HL-60/S4 (cell line): ENCODE measurements around the gene RNU1-4.
"Not testable (repeated sequence)": the region's sequence is repeated elsewhere in the genome, so short reads cannot be mapped to it uniquely, and the experiment has no call there.

Source experiments
- in situ Hi-C: fragments of 300-500 bp; cut with MboI; formaldehyde crosslinking; loops from 2 replicates; pipeline ENCODE4 v1.14.3; 2022; ENCODE audit warnings: low sequenced_read_pairs

Gene RNU1-4

DNA sequence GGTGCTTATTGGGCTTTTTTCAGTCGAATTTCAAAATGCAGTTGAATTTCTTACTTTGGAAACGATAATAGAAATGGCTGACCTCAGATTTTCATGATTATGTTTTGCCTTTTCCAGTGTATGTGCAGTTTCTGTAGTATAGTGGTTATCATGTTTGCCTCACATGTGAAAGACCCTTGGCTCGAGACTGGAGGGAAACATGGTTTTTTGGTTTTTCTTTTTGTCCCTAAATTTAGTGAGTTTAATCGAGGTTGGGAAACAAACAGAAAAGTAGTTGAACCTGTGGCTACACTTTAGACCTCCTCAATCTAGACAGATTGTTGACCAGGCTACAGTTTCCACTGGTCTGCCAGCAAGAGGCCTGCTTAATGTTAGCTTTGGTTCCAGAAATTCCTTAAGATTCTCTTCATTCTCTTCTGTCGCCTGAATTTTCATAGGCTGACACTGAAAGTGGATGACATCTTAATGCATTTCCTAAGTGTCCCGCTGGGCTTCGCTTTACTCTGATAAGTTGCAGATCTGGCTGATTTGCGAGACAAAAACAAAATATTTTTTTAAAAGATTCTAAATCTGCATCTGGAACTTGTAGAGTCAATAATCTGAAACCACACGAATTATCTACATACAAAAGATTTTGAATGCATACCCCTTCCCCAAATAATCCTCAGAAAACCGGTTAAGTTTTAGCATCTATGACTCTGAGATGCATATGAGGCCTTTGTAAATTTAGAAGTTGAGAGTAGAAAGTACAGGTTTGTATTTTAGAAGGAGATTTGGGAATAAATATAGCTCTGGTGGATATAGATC lies 14.7 kb upstream of the RNU1-4 start:
- in situ Hi-C loops: loop anchor here (10.0 kb wide), 1 partner anchor 179 kb away; no protein-coding TSS in a partner anchor

DNA sequence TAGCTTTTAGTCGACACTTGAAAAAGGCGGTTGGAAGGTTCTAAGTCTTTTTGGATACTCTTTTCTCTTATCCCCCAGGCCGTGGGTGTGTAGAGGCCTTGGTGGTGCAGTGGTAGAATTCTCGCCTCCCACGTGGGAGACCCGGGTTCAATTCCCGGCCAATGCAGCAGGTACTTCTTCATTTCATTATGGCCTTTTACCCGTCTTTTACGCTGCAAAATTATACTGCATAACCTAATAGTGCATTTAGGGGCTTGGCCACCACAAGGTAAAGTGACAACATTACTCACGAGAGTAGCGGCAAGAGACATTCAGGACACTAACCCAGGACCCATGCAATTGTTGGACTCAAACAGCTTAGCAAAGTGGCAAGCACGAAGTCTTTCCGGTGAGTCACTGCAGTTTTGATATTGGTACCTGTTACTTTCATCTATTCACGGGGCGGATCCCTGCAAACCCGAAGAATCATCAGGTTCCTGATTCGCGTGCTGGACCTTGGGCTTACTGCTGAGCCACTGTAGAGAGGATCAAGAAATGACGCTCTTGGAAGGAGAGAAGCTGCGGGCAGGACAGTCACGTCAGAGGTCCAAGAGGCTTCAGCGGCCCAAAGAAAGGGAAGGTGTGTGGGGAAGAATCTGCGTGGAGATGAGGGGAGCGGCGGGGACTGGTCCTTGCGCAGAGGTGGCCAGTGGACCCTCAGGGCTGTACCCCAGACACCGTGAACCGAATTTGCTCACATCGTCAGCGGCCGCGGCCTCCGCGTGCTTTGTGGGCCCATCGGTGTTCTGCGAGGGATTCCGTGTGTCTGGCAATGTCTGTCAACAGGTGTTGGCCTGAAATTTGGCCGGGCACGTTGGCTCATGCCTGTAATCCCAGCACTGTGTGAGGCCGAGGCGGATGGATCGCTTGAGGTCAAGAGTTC lies 12.9 kb upstream of the RNU1-4 start:
- in situ Hi-C loops: loop anchor here (10.0 kb wide), 1 partner anchor 177 kb away; no protein-coding TSS in a partner anchor

DNA sequence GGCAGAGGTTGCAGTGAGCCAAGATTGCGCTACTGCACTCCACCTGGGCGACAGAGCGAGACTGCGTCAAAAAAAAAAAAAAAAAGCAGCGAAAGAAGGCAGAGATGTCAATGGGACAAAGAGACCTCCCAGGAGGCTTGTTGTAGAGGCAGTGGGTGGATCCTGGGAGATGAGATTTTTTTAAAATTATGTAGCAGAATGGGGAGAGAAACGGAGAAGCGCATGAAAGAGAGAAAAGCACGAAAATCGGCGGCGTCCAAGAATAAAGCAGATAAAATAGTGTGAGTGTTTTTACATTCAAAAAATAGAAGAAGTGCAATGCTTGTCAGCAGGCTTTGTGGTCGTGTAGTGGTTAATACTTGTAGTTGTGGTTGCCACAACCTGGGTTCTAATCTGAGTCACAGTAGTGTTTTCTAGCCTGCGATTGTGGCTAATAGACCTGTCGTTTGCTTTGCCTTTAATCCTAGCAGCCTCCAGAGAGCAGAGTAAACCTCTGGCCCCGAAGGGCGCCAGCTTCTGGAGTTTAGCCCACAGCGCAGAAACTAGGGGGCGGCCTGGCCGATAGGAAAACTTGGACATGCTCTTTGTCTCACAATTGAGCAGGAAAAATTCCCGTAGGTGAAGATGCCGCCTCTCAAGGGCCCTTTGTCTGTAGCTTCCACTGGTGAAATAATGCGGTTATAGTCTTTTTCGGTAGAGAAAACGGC lies 11.9 kb upstream of the RNU1-4 start:
- in situ Hi-C loops: loop anchor here (10.0 kb wide), 1 partner anchor 176 kb away; no protein-coding TSS in a partner anchor

DNA sequence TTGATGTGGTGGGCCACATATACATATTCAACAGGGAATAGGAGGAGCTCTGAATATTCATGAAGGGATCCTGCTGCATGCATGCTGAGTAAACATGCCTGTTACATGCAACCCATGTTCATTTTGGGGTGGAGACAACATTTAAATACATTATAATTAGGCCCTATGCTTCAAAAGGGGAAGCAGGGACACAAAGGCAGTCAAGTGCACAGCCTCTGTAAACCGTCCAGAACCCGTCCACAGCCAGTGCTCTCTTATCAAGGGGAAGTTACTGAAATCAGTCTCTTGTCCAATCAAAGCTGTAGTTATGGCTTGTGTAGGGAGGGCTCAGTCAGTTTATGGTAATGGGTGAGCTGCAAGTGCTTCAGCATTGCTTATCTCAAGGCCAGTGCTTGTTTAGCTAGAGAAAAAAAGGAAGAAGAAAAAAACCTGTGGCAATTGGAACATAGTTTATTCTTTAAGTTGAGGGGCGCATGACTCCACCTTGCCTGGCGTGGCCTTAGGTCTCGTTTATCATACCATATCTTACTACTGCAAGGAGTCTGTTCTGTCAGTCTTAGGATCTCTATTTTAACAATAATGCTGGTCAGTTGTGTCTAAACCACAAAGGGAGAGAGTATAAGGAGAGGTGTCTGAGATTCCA lies 7.9 kb upstream of the RNU1-4 start:
- in situ Hi-C loops: not testable (repeated sequence)

DNA sequence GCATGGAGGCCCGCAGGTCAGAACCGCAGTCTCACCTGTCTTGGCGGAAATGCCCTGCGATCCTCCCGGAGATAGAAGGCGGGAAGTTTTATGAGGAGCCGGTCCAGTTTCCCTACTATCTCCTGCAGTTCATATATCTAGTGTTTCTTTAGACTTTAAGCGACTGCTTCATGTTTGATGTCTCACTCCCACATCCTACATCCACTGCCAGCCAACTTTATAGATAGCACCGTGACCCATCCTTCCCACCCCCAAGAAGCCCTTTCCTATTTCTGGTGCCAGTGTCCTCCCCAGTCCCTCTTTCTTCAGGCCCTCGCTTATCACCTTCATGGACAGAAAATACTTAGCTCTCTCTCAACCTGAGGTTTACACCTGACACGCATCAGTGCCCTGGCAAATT lies 914 bp downstream of the RNU1-4 start:
- in situ Hi-C loops: not testable (repeated sequence)

DNA sequence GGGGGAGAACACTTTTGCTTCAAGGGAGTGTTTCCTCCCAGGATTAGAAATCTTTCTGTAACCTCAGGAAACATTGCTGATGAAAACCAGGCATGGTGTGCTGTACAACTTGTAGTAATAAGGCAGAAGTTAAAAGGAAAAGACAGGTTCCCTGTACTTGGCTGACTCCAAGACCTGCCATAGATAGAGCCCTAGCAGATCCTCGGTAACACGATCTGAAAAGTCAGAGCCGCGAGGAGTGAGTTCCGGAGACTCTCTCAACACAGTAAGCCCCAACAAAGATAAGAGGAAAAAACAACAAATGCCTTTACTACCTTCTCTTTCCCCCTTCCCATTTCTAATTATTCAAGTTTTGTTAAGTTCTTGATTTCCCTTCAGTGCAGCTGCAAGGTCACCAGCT lies 7.3 kb downstream of the RNU1-4 start:
- in situ Hi-C loops: not testable (repeated sequence)

DNA sequence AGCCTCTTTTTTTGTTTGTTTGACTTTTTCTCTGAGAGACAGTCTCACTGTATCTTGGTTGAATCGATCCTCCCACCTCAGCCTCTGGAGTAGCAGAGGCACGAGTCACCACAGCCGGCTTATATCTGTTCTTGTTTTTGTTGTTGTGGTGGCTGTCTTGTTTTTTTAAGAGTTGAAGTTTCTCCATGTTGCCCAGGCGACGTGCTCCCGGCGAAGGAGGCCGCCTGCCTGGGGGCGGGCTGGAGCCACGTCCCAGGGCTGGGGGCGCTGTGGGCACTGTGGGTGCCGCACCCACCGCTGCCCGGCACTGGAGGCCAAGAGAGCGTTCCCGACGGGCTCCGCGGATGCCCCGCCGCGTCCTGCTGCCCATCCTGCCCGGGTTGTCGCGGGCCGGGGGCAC lies 8.4 kb downstream of the RNU1-4 start:
- in situ Hi-C loops: not testable (repeated sequence)

DNA sequence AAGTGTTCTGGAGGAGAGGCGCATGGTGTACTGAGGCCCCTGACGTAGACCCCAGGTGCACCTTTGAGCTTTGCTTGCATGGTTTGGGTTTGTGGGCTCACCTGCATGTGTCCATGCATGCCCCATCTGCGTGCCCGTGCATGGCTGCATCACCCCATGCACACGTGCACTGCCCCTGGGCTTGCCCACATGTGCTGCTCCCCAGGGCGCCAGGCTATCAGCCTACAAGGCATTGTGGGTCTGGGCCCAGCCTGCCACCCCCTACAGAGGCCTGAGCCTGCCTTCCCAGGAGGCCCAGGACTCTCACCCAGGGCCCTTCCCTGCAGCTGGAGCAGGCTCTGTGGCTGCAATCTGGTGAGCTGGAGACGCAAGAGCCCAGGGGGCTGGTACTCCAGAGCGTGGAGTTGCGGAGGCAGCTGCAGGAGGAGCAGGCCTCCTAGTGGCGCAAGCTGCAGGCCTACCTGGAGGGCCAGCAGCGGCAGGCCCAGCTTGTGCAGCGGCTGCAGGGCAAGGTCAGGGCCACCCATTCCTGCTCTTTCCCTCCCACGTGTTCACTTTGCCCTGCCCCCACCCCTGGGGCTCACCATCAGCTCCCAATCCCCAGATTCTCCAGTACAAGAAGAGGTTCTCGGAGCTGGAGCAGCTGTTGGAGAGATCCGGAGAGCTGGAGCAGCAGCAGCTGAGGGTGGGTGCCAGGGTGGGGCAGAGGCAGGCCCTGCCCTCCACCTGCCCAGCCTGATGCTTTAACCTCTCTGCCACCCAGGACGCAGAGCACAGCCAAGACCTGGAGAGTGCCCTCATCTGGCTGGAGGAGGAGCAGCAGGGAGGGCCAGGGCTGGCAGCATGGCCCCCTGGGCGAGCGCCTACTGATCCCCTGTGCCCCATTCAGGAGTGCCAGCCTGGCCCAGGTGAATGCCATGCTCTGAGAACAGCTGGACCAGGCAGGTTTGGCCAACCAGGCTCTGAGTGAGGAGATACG lies 9.9 kb downstream of the RNU1-4 start:
- in situ Hi-C loops: not testable (repeated sequence)

DNA sequence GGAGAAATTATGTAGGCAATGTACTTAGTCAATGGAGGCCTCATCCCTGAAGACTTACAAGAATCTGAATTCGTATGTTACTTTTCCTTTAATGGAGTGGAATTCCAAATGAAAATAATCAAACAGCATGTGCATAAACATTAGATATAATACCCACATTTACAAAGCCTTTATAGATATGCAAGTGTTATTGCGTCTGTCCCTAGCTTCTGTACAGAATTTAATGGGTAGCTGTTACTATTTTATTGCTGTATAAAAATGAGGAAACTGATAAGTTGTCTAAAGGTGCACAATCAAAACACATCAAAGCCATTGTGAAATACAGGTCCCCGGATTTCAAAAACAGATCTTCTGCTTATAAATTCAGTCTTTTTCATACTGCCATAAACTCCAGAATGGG lies 12.5 kb downstream of the RNU1-4 start:
- in situ Hi-C loops: not testable (repeated sequence)

DNA sequence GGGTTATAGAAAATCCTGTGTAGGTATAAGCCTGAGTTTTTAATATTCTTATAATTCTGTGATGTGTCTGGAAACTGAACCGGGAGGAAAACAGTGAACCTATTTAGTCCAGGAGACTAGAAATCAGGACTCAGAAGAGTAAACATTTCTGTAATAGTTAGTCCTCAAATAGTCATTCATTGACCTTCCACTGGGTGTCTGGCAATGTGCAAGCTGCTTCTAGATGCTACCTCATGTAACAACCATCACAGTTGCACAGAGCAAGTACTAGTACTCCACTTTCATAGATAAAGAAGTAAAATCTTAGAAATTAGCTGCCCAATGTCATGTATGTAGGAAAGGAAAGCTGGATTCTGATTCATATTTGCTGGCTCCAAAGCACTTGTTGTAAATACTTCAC lies 15.1 kb downstream of the RNU1-4 start:
- in situ Hi-C loops: not testable (repeated sequence)

DNA sequence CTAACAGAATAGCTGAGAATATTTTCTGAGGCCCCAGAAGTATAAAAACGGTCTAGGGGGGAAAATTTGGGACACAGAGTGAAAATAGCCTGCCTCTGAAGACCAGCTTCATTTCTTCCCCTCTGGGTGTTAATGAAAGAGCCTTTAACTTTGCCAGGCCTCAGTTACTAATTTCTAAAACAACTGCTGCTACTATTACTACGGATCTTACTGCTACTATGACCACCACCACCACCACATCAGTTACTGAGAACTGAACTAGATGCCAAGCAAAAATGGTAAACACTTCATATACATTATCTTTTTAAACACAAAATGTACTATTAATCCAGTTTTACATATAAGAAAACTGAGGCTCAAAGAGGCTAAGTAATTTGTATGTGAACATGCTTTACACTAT lies 15.6 kb downstream of the RNU1-4 start:
- in situ Hi-C loops: not testable (repeated sequence)

DNA sequence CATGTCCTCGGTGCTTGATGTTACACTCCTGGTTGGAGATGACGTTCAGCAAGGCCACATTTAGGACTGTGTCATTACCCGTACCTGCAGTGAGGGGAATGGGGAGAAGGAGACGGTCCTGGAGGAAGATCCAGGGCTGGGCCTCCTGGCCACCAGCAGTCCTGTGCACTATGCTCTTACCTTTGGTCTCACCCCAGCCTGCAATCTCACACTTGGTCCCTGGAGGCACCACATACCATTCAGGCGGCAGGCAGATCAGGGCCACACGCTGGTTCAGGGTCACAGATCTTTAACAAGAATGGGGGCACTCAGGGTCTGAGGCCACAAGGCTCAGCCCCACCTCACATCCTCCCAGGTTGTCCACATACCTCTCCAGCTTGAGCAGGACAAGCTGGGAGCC lies 17.3 kb downstream of the RNU1-4 start:
- in situ Hi-C loops: not testable (repeated sequence)

DNA sequence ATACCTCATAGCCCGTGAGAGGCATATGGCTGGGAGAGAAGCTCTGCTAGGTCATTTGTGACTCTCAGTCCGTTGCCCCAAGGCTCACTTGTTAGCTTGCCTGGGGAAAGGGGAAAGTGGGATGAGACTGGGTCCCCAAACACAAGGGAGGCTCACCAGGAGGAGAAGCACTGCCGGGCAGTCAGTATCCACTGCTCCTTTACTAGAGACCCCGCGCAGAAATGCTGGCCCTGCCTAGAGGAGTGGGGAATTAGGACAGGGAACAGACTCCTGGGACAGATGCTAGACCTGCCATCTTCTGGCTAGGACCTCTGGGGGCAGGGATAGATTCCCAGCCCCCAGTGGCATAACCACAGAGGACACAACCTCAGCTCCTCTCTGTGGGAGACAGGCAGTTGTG lies 17.7 kb downstream of the RNU1-4 start:
- in situ Hi-C loops: not testable (repeated sequence)

DNA sequence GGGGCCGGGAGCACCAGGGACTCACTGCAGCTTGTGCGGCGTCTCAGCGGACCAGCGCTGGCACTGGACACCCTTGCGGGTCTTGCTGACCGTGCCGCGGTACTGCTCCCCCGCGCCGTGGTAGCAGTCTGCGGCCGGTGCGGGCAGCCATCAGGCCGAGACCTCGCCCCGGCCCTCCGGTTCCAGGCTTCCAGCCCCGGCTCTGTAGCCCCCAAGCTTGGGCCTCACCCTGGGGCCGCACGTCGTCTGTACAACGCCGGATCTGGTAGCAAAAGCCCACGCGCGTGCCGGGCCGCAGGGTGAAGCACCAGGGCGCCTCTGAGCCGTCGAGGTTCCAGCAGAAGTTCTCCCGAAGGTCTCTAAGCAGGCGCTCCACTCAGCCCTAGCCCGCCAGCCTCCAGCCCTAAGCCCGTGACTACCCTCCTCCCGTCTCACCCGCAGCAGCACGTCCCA lies 18.8 kb downstream of the RNU1-4 start:
- in situ Hi-C loops: not testable (repeated sequence)

DNA sequence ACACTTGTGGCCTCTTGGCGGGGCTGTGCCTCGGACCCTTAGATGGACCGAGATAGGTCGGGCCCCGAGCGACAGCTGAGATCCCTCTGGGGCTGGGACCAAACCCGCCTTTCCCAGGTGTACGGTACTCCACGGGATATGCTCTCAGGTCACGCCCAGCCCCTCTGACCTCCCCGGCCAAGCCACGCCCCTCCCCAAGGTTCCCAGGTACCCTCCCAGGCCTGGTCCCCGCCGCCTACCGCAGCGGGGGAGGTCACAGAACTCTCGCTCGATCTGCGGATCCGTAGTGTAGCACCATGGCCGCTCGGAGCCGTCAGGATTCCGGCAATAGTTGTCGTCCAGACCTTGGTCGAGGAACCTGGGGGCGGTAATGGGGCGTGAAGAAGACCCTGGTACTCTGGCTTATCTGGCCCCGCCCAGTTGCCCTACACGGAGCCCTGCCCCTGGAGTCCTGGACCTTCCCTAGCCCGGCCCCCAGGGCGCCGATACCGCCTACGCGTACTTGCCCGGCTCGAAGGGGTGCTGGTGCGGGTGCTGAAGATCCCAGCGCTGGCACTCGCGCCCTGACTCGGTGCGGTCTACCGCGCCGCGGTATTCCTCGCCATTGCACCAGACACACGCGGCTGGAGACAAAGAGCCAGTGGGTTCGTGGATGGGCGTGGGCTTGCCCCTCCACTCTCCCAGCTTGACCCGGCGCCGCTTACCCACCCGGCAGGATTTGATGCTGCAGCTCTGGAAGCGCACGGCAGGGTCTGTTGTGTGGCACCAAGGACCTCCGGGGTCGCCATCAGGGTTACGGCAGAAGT lies 19.5 kb downstream of the RNU1-4 start:
- in situ Hi-C loops: not testable (repeated sequence)

DNA sequence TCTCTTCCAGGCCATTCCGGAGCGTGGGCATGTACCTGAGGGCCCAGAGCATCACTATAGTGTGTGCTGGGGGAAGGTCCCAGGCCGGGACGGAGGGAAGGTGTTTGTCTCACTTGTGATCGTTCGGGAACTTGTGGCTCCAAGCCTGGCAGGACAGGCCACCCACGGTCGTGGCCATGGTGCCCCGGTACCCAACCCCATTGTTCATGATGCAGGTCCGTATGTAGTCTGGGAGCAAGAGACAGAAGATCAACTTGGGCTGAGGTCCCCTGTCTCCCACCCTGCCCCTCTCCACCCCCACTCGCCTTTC lies 20.1 kb downstream of the RNU1-4 start:
- in situ Hi-C loops: not testable (repeated sequence)

DNA sequence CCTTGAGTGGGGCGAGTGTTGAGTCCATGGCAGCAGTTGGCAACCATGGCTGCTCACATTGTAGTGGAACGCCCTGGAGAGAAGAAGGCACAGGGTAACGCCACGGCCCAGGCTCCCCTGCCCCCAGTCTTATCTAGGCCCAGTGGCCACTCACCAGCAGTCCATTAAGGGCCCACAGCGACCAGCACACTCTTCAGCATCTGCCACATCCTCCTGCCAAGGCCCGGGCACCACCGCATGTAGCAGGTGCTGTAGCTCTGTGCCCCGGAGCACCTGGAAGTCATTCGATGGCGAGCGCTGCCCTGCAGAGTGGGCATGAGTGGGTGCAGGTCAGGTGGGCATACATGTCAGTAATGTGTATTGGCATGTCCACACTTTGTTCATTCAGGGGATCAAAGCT lies 20.5 kb downstream of the RNU1-4 start:
- in situ Hi-C loops: not testable (repeated sequence)

DNA sequence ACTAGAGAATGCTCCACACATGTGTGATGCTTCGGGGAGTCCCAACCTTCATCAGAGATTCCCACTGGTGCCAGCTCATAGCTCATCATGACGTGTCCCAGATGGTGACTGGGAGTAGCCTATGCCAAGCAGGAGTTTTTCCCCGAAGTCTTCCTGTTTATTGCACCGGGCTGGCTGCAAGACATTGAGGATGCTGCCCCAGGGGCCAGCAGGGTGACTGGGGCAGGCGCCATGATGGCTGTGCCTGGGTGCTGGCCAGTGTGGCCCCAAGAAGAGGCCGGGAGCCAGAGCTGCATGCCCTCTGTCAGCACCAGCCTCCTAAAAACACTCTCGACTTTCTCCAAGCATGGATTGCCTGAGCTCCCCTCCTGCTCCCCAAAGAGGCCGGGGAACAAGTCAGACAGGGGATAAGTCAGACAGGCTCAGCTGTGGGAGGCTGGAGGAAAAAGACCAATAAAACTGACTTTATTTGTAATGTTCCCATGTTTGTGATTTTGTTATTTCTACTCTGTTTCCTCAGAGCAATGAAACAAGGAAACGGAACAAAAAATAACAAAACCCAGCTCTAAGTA lies 24.0 kb downstream of the RNU1-4 start:
- in situ Hi-C loops: not testable (repeated sequence)
